ENCODE data around the gene ADAMTSL1.

The ADAMTSL1 gene

DNA sequence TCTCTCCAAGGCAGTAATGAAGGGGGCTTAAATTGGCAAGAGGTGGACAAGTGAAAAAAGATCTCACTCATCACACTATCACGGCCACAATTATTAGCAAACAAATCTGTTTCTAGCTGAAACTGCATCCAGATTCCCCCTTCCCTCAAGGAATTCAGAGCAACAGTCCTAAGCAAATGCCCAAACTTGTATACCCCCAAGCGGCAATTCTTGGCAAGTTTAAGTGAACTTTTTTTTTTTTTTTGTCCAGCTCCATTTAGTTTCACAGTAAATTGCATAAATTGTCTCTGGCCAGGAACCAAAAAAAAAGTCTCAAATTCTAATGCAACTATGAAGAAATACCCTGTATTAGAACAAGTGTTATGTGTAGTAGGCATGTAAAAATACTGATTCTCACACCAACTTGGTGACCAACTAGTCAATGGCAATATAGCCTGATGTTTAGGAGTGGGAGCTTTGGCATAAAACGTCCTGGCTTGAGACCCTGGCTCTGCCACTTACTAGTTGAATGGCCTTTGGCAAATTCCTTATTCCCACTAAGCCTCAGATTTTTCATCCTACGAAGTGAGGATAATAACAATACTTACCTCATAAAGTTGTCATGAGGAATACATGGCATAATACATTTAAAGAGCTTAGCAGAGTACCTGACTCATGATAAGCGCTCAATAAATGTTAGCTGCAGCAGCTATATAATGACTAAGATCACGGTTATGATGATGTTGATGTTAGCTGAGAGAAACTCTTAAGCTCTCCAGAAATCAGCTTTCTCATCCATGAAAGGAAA is 193.2 kb downstream of the ADAMTSL1 start:
- Histone ChIP-seq H3K27ac (ENCODE audit: low read depth, low read length) (no peak overlapping the region), H3K36me3 (ENCODE audit: control insufficient read depth in 1 of 2, insufficient read depth in 2 of 2, low read length in 2 of 2) (no peaks in the 10 kb centered on the region), H3K4me3 (ENCODE audit: low read depth in 1 of 2, low read length in 2 of 2) (no peak overlapping the region), H3K9ac (ENCODE audit: low read depth in 1 of 2, low read length in 2 of 2) (no peak overlapping the region), H3K9me3 (ENCODE audit: control insufficient read depth in 1 of 2, low read length in 2 of 2) (no peaks in the 10 kb centered on the region), H3K27me3 (ENCODE audit: control insufficient read depth in 1 of 2, insufficient read depth in 2 of 2, low read length in 2 of 2) (no peaks in the 10 kb centered on the region), H3K4me1 (ENCODE audit: control insufficient read depth in 1 of 2, insufficient read depth in 2 of 2, low read length in 2 of 2) (no peaks in the 10 kb centered on the region)

DNA sequence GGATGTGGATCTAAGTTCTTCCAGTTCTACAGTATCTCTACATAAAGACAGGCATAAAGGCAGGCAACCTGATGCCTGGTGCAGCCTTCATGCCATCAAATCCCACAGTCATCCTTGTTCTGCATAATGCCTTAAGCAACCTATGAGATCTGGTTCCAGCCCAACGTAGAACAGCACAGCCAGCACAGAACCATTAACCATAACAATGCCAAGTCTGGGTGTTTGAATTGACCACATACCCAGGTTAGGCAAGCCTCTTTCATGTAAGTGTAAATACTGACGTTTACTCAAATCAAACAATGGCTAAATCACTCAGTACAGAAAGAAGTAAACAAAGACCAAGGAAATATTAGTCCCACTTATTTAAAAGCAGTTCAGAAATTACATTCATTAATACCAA is 195.0 kb downstream of the ADAMTSL1 start:
- Histone ChIP-seq H3K9me3 (ENCODE audit: control insufficient read depth in 1 of 2, low read length in 2 of 2) (no peaks in the 10 kb centered on the region), H3K4me3 (ENCODE audit: low read depth in 1 of 2, low read length in 2 of 2) (no peak overlapping the region), H3K4me1 (ENCODE audit: control insufficient read depth in 1 of 2, insufficient read depth in 2 of 2, low read length in 2 of 2) (no peaks in the 10 kb centered on the region), H3K27me3 (ENCODE audit: control insufficient read depth in 1 of 2, insufficient read depth in 2 of 2, low read length in 2 of 2) (no peaks in the 10 kb centered on the region), H3K9ac (ENCODE audit: low read depth in 1 of 2, low read length in 2 of 2) (no peak overlapping the region), H3K27ac (ENCODE audit: low read depth, low read length) (no peak overlapping the region), H3K36me3 (ENCODE audit: control insufficient read depth in 1 of 2, insufficient read depth in 2 of 2, low read length in 2 of 2) (no peaks in the 10 kb centered on the region)

DNA sequence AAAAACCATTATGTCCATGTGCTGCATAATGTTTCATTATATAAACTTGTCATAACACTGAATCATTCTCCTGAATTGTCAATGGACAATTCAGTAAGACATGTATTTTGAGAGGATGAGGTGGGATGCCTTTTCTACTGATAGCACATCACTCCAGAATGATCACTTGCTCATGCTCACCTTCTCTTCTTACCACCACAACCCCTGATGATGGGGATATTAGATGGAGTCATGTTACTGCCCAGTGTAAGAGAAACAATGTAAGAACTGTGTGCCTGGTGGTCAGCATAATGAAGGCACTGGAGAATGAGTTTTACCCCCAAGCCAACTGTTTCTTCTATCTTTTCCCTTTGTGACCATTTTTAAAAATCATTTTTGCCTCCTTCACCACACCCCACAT is 198.8 kb downstream of the ADAMTSL1 start:
- H3K4me3 ChIP-seq (ENCODE audit: low read depth in 1 of 2, low read length in 2 of 2) = no peak overlapping the region
- no peak overlapping the region for H3K27ac ChIP-seq (ENCODE audit: low read depth, low read length)
- no peaks in the 10 kb centered on the region for H3K27me3 ChIP-seq (ENCODE audit: control insufficient read depth in 1 of 2, insufficient read depth in 2 of 2, low read length in 2 of 2)
- H3K4me1 ChIP-seq (ENCODE audit: control insufficient read depth in 1 of 2, insufficient read depth in 2 of 2, low read length in 2 of 2) = no peaks in the 10 kb centered on the region
- no peak overlapping the region for H3K9ac ChIP-seq (ENCODE audit: low read depth in 1 of 2, low read length in 2 of 2)
- H3K36me3 ChIP-seq (ENCODE audit: control insufficient read depth in 1 of 2, insufficient read depth in 2 of 2, low read length in 2 of 2) = no peaks in the 10 kb centered on the region
- no peaks in the 10 kb centered on the region for H3K9me3 ChIP-seq (ENCODE audit: control insufficient read depth in 1 of 2, low read length in 2 of 2)

DNA sequence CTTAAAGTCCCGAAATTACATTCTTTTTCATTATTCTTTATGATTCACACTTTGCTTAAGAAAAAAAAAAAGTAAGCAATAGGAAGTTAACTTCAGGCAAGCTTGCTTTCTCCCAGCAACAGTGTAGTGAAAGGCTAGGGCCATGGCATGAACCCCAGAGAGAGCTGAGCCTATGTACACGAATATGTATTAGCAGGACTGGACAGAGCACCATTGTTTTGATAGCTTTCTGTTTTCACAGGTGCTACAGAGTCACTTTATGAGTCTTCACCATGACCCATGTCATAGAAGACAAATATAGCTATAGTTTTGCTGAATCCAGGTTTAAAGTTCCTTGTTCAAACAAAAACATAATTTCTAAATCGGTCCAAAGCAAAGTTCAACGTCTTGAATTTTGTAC is 199.2 kb downstream of the ADAMTSL1 start:
- Histone ChIP-seq H3K36me3 (ENCODE audit: control insufficient read depth in 1 of 2, insufficient read depth in 2 of 2, low read length in 2 of 2) (no peaks in the 10 kb centered on the region), H3K4me3 (ENCODE audit: low read depth in 1 of 2, low read length in 2 of 2) (no peak overlapping the region), H3K9me3 (ENCODE audit: control insufficient read depth in 1 of 2, low read length in 2 of 2) (no peaks in the 10 kb centered on the region), H3K4me1 (ENCODE audit: control insufficient read depth in 1 of 2, insufficient read depth in 2 of 2, low read length in 2 of 2) (no peaks in the 10 kb centered on the region), H3K27ac (ENCODE audit: low read depth, low read length) (no peak overlapping the region), H3K27me3 (ENCODE audit: control insufficient read depth in 1 of 2, insufficient read depth in 2 of 2, low read length in 2 of 2) (no peaks in the 10 kb centered on the region), H3K9ac (ENCODE audit: low read depth in 1 of 2, low read length in 2 of 2) (no peak overlapping the region)

DNA sequence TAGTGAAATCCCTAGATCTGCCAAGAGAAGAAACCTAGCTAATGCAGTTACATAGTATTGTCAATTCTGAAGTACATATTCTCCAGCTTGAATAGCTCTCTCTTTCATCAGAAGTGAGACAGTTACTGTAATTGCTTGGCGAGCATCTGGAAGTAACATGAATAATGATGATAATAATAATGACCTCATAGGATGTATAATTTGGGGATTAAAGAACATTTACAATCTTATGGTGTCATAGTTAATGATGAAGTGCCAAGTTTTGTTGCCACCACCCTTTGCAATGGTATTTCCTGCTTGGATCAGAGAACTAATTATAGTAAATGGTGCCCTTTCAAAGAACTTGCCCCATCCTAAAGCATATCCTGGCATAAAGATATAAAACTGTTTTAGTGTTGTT is 201.4 kb downstream of the ADAMTSL1 start:
- no peak overlapping the region for H3K9ac ChIP-seq (ENCODE audit: low read depth in 1 of 2, low read length in 2 of 2)
- H3K9me3 ChIP-seq (ENCODE audit: control insufficient read depth in 1 of 2, low read length in 2 of 2) = no peaks in the 10 kb centered on the region
- H3K4me3 ChIP-seq (ENCODE audit: low read depth in 1 of 2, low read length in 2 of 2) = no peak overlapping the region
- H3K27ac ChIP-seq (ENCODE audit: low read depth, low read length) = no peak overlapping the region
- H3K27me3 ChIP-seq (ENCODE audit: control insufficient read depth in 1 of 2, insufficient read depth in 2 of 2, low read length in 2 of 2) = no peaks in the 10 kb centered on the region
- H3K36me3 ChIP-seq (ENCODE audit: control insufficient read depth in 1 of 2, insufficient read depth in 2 of 2, low read length in 2 of 2) = no peaks in the 10 kb centered on the region
- H3K4me1 ChIP-seq (ENCODE audit: control insufficient read depth in 1 of 2, insufficient read depth in 2 of 2, low read length in 2 of 2) = no peaks in the 10 kb centered on the region

DNA sequence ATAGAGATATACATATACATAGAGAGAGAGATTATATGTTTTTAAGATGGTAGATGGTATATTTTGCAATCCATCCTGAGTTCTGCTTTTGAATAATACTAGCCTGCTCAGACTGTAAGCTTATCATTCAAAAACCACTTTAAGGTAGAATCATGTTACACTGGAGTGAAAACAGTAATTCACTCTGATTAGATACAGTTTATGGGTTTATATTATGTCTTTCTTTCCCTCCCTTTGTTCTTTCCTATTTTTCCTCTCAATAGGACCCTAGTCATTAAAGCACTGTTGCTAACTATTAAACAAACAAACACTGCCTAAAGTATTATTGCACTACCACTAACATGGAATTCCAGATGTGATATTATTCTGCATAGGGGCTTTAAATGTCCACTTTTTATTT is 202.0 kb downstream of the ADAMTSL1 start:
- H3K9ac ChIP-seq (ENCODE audit: low read depth in 1 of 2, low read length in 2 of 2) = no peak overlapping the region
- H3K27me3 ChIP-seq (ENCODE audit: control insufficient read depth in 1 of 2, insufficient read depth in 2 of 2, low read length in 2 of 2) = no peaks in the 10 kb centered on the region
- no peaks in the 10 kb centered on the region for H3K9me3 ChIP-seq (ENCODE audit: control insufficient read depth in 1 of 2, low read length in 2 of 2)
- H3K36me3 ChIP-seq (ENCODE audit: control insufficient read depth in 1 of 2, insufficient read depth in 2 of 2, low read length in 2 of 2) = no peaks in the 10 kb centered on the region
- H3K4me1 ChIP-seq (ENCODE audit: control insufficient read depth in 1 of 2, insufficient read depth in 2 of 2, low read length in 2 of 2) = no peaks in the 10 kb centered on the region
- no peak overlapping the region for H3K4me3 ChIP-seq (ENCODE audit: low read depth in 1 of 2, low read length in 2 of 2)
- no peak overlapping the region for H3K27ac ChIP-seq (ENCODE audit: low read depth, low read length)

DNA sequence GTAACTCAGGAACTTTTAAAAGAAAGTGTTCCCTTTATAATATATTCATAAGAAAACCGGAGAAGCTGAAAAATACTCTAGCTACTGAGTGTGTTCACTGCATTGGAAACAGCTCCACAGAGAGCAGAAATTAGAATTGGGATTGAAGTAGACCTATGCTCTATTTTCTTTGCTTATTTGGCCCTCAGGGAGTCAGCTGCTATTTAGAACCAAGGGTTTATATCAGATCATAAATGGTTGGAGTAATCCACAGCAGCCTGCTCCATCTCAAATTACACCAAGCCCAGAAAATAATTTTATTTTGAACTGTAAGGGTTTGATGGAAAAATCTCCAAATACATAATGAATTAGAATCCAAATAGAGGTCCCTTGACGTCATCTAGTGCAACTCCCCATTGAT is 202.6 kb downstream of the ADAMTSL1 start:
- Histone ChIP-seq H3K27ac (ENCODE audit: low read depth, low read length) (no peak overlapping the region), H3K4me3 (ENCODE audit: low read depth in 1 of 2, low read length in 2 of 2) (no peak overlapping the region), H3K27me3 (ENCODE audit: control insufficient read depth in 1 of 2, insufficient read depth in 2 of 2, low read length in 2 of 2) (no peaks in the 10 kb centered on the region), H3K9me3 (ENCODE audit: control insufficient read depth in 1 of 2, low read length in 2 of 2) (no peaks in the 10 kb centered on the region), H3K9ac (ENCODE audit: low read depth in 1 of 2, low read length in 2 of 2) (no peak overlapping the region), H3K4me1 (ENCODE audit: control insufficient read depth in 1 of 2, insufficient read depth in 2 of 2, low read length in 2 of 2) (no peaks in the 10 kb centered on the region), H3K36me3 (ENCODE audit: control insufficient read depth in 1 of 2, insufficient read depth in 2 of 2, low read length in 2 of 2) (no peaks in the 10 kb centered on the region)

DNA sequence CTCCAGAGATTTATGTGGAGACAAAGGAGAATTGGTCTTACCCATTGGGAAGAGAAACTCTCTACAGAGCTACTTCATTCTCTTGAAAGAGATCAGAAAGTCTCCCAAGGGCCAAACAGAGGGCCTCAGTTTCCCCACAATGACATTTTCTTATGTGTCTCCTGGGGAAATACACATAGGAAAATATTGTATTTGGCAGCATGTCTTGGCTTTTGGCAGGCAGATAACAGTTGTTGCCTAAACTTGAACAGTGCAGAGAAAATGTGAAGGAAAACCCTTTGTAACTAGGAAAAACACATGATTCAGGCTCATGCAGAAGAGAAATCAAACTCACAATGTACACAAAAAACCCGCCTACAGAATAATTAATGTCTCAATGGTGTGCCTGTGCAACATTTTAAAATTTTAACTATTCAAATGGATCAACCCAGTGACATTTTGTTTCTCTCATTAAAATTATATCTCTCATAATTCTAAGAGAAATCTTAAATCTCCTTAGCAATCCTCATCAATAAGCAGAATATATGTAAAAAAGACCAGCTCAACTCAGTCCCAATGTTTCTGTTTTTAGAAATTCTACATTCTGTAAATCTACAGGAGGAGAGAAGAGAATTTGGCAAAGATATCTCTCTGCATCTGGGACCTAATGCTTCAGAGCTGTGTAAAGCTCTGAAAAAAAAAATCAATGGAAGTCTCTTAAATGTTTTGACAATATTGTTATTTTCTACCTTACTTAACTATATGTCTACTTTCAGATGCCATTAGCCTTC is 205.1 kb downstream of the ADAMTSL1 start:
- no peaks in the 10 kb centered on the region for H3K27me3 ChIP-seq (ENCODE audit: control insufficient read depth in 1 of 2, insufficient read depth in 2 of 2, low read length in 2 of 2)
- no peak overlapping the region for H3K27ac ChIP-seq (ENCODE audit: low read depth, low read length)
- H3K4me3 ChIP-seq (ENCODE audit: low read depth in 1 of 2, low read length in 2 of 2) = no peak overlapping the region
- no peak overlapping the region for H3K9ac ChIP-seq (ENCODE audit: low read depth in 1 of 2, low read length in 2 of 2)
- no peaks in the 10 kb centered on the region for H3K9me3 ChIP-seq (ENCODE audit: control insufficient read depth in 1 of 2, low read length in 2 of 2)
- H3K36me3 ChIP-seq (ENCODE audit: control insufficient read depth in 1 of 2, insufficient read depth in 2 of 2, low read length in 2 of 2) = no peaks in the 10 kb centered on the region
- H3K4me1 ChIP-seq (ENCODE audit: control insufficient read depth in 1 of 2, insufficient read depth in 2 of 2, low read length in 2 of 2) = no peaks in the 10 kb centered on the region

DNA sequence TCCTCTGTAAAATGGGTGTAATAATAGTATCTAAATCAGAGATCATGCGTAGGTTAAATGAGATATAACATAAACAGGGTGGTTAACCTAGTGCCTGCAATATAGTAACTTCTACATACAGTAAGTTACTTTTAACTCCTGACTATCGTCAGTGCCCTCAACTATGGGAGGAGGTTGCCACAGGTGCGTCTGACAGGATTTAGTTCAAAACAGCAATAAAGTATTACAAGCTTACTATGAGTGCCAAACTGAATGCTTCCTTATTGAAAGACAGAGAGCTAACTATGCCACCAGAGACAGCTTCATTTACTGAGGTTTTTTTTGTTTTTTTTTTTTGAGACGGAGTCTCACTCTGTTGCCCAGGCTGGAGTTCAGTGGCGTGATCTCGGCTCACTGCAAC is 209.0 kb downstream of the ADAMTSL1 start:
- Histone ChIP-seq H3K36me3 (ENCODE audit: control insufficient read depth in 1 of 2, insufficient read depth in 2 of 2, low read length in 2 of 2) (no peaks in the 10 kb centered on the region), H3K4me3 (ENCODE audit: low read depth in 1 of 2, low read length in 2 of 2) (no peak overlapping the region), H3K9ac (ENCODE audit: low read depth in 1 of 2, low read length in 2 of 2) (no peak overlapping the region), H3K4me1 (ENCODE audit: control insufficient read depth in 1 of 2, insufficient read depth in 2 of 2, low read length in 2 of 2) (no peaks in the 10 kb centered on the region), H3K9me3 (ENCODE audit: control insufficient read depth in 1 of 2, low read length in 2 of 2) (no peaks in the 10 kb centered on the region), H3K27ac (ENCODE audit: low read depth, low read length) (no peak overlapping the region), H3K27me3 (ENCODE audit: control insufficient read depth in 1 of 2, insufficient read depth in 2 of 2, low read length in 2 of 2) (no peaks in the 10 kb centered on the region)

DNA sequence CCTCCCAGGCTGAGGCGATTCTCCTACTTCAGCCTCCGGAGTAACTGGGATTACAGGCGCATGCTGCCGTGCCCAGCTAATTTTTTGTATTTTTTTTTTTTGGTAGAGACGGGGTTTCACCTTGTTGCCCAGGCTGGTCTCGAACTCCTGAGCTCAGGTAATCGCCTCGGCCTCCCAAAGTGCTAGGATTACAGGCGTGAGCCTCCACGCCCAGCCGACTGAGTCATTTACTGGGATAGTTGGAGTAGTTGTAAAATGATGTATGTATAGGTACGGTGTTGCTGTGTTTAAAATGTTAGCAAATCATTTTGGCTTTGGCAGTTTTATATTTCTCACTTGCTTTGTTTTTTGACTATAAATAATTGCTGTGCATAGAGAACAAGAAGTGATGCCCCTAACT is 209.4 kb downstream of the ADAMTSL1 start:
- Histone ChIP-seq H3K4me1 (ENCODE audit: control insufficient read depth in 1 of 2, insufficient read depth in 2 of 2, low read length in 2 of 2) (no peaks in the 10 kb centered on the region), H3K9ac (ENCODE audit: low read depth in 1 of 2, low read length in 2 of 2) (no peak overlapping the region), H3K4me3 (ENCODE audit: low read depth in 1 of 2, low read length in 2 of 2) (no peak overlapping the region), H3K9me3 (ENCODE audit: control insufficient read depth in 1 of 2, low read length in 2 of 2) (no peaks in the 10 kb centered on the region), H3K27me3 (ENCODE audit: control insufficient read depth in 1 of 2, insufficient read depth in 2 of 2, low read length in 2 of 2) (no peaks in the 10 kb centered on the region), H3K36me3 (ENCODE audit: control insufficient read depth in 1 of 2, insufficient read depth in 2 of 2, low read length in 2 of 2) (no peaks in the 10 kb centered on the region), H3K27ac (ENCODE audit: low read depth, low read length) (no peak overlapping the region)

All from duodenal mucosa (tissue), 2 donors.